ENCODE results near the gene POU5F1. TPM values are rescaled to one million over a fixed set of nuclear protein-coding genes. Genes with fewer than 3 reads are reported as not detected.

Gene POU5F1
- total and polyA plus RNA-seq, 9 of the 15 experiments (the other 6 are each of a cell fraction or from before 2014, with no cell fraction given): 0.06 to 2.0 (median 0.10) TPM; not detected in 6

- peak; percentile 78 for TF ChIP-seq MGA (IDR thresholded peaks at IDR 0.05)
- no peak for TF ChIP-seq ZKSCAN8 (CRISPR knock-in tag; IDR thresholded peaks at IDR 0.05)
- no peak for TF ChIP-seq BDP1 (IDR thresholded peaks at IDR 0.05; ENCODE audit: insufficient read depth, insufficient read length)
- peak; percentile 39; the same call in 1 of the 2 replicates for TF ChIP-seq MAX (CRISPR knock-in tag; IDR thresholded peaks at IDR 0.05)
- TF ChIP-seq FOXO4 (CRISPR knock-in tag; IDR thresholded peaks at IDR 0.05): no peak
- TF ChIP-seq ZNF224 (CRISPR knock-in tag; IDR thresholded peaks at IDR 0.05): no peak
- no peak for TF ChIP-seq SPI1 (IDR thresholded peaks at IDR 0.05; ENCODE audit: borderline replicate concordance, low read depth, low read length)
- no peak for TF ChIP-seq BRF2 (IDR thresholded peaks at IDR 0.05; ENCODE audit: borderline replicate concordance, insufficient read depth, insufficient read length)
- no peak for TF ChIP-seq USF1 (CRISPR knock-in tag; IDR thresholded peaks at IDR 0.05)
Observed at GRCh38 chr6:31203345-31203979, 33.0 kb upstream of the POU5F1 start (continued).
